C4-2B (cell line): ENCODE measurements around the gene SINHCAF.

ENCODE experiments used
- H3K27ac ChIP-seq: fragments of 450-650 bp; 2 replicates; pipeline ENCODE4 v1.5.1; 2017
- CTCF ChIP-seq: fragments of 450-650 bp; conservative IDR thresholded peaks from 2 replicates; pipeline ENCODE4 v1.5.1; 2017; ENCODE audit warnings: mild to moderate bottlenecking
- ZFX ChIP-seq: fragments of 450-650 bp; IDR thresholded peaks from 2 replicates; pipeline ENCODE4 v1.6.1; 2017

SINHCAF gene

GRCh38 chr12:31303466-31303865, 22.5 kb downstream of the SINHCAF start:
- no peak overlapping the region for H3K27ac ChIP-seq
- TF ChIP-seq CTCF, result no peak
- no peak for TF ChIP-seq ZFX

- TF ChIP-seq ZFX (no peak), CTCF (no peak)
- H3K27ac ChIP-seq, result no peak overlapping the region
These were observed 24.6 kb downstream of the SINHCAF start for GRCh38 chr12:31301311-31301710.

- no peak overlapping the region for H3K27ac ChIP-seq
- TF ChIP-seq CTCF, result no peak
- no peak for TF ChIP-seq ZFX
These were observed 25.2 kb downstream of the SINHCAF start for GRCh38 chr12:31300783-31301182.

GRCh38 chr12:31300341-31300740, 25.6 kb downstream of the SINHCAF start:
- H3K27ac ChIP-seq, result no peak overlapping the region
- TF ChIP-seq CTCF (no peak), ZFX (no peak)

- TF ChIP-seq ZFX (no peak), CTCF (no peak)
- no peak overlapping the region for H3K27ac ChIP-seq
These were observed 27.0 kb downstream of the SINHCAF start for GRCh38 chr12:31298922-31299321.

GRCh38 chr12:31298515-31298910, 27.4 kb downstream of the SINHCAF start:
- TF ChIP-seq CTCF (no peak), ZFX (no peak)
- no peak overlapping the region for H3K27ac ChIP-seq

GRCh38 chr12:31297572-31298514, 28.1 kb downstream of the SINHCAF start:
- no peak for TF ChIP-seq ZFX
- TF ChIP-seq CTCF, result no peak
- H3K27ac ChIP-seq, result no peak overlapping the region
